H1 (cell line): ENCODE results near the gene CEP250. TPM values are rescaled to one million over a fixed set of nuclear protein-coding genes. Genes with fewer than 3 reads are reported as not detected.
A peak's percentile ranks its signal among the peaks of the same experiment; 100 is the strongest.

ENCODE experiments used
- CTCF ChIA-PET: fragments of 300-600 bp; sonication (Branson Sonifier 250); formaldehyde crosslinking; loops from one replicate; lab custom pipeline; 2021; ENCODE audit not compliant: partially characterized antibody; lab: Charles Lee
- POLR2A ChIA-PET: fragments of 300-600 bp; sonication (Branson Sonifier 250); formaldehyde crosslinking; loops from one replicate; lab custom pipeline; 2021; ENCODE audit warnings: inconsistent platforms; ENCODE audit not compliant: partially characterized antibody; lab: Charles Lee
- DNase-seq, 2 experiments: peaks; one replicate each; pipeline versions ENCODE4 v3.0.0 to v3.0.0-alpha.2; 2010 to 2022; ENCODE audit warnings: low spot score in 2 of 2, low read depth in 1 of 2, mixed read lengths in 1 of 2
- FAIRE-seq: peaks from 2 replicates; lab custom pipeline; 2011; peaks lifted over from hg19 to GRCh38; lab: Jason Lieb, UNC
- H2AFZ ChIP-seq: 2 replicates; pipeline ENCODE4 v1.8.1; 2012; ENCODE audit warnings: low read length, inconsistent platforms
- H2AK5ac ChIP-seq: 2 replicates; pipeline ENCODE4 v1.6.1; 2013; ENCODE audit warnings: low read depth, low read length
- H2BK120ac ChIP-seq: replicated peaks from 2 replicates; pipeline ENCODE3; 2013; ENCODE audit warnings: low read depth, low read length, inconsistent platforms
- H2BK12ac ChIP-seq: 2 replicates; pipeline ENCODE4 v1.6.1; 2013; ENCODE audit warnings: low read depth, low read length
- H2BK15ac ChIP-seq: 2 replicates; pipeline ENCODE4 v1.6.1; 2013; ENCODE audit warnings: low read length
- H2BK20ac ChIP-seq: 2 replicates; pipeline ENCODE4 v1.6.1; 2013; ENCODE audit warnings: low read length
- H2BK5ac ChIP-seq: 2 replicates; pipeline ENCODE4 v1.6.1; 2013; ENCODE audit warnings: low read depth, low read length
- H3K14ac ChIP-seq: 2 replicates; pipeline ENCODE4 v1.6.1; 2013; ENCODE audit warnings: inconsistent platforms; ENCODE audit not compliant: insufficient read length
- H3K18ac ChIP-seq: 2 replicates; pipeline ENCODE4 v1.6.1; 2013; ENCODE audit warnings: low read length; ENCODE audit errors: extremely low read depth
- H3K23ac ChIP-seq: 2 replicates; pipeline ENCODE4 v1.6.1; 2013; ENCODE audit warnings: inconsistent platforms; ENCODE audit not compliant: insufficient read length
- H3K23me2 ChIP-seq: 2 replicates; pipeline ENCODE4 v1.6.1; 2013; ENCODE audit warnings: low read depth, low read length
- H3K27ac ChIP-seq: 2 replicates; pipeline ENCODE4 v1.6.1; 2011; ENCODE audit warnings: low read depth, low read length, inconsistent platforms
- H3K27me3 ChIP-seq, 4 experiments: replicated peaks in 1 of 4; 1 replicate in 1 of 4; 2 replicates in 3 of 4; pipeline versions ENCODE4 v1.6.1 to v1.8.1; 2011 to 2013; ENCODE audit warnings: low read length in 3 of 4, mild to moderate bottlenecking in 3 of 4, inconsistent platforms in 2 of 4, mixed read lengths in 2 of 4, moderate library complexity in 1 of 4; ENCODE audit not compliant: control insufficient read depth in 3 of 4, insufficient read depth in 3 of 4; ENCODE audit errors: extremely low read depth in 1 of 4
- H3K36me3 ChIP-seq, 4 experiments: 2 replicates each; pipeline versions ENCODE4 v1.6.1 to v1.8.1; 2011 to 2013; ENCODE audit warnings: mild to moderate bottlenecking in 4 of 4, low read length in 3 of 4, moderate library complexity in 2 of 4, control low read depth in 1 of 4, inconsistent platforms in 1 of 4; ENCODE audit not compliant: insufficient read depth in 4 of 4, control insufficient read depth in 2 of 4
- H3K4ac ChIP-seq: replicated peaks from 2 replicates; pipeline ENCODE3; 2013; ENCODE audit warnings: low read length, low read depth, mixed read lengths, inconsistent platforms; ENCODE audit not compliant: insufficient read length
- H3K4me1 ChIP-seq, 4 experiments: replicated peaks in 1 of 4; 1 replicate in 1 of 4; 2 replicates in 3 of 4; pipeline versions ENCODE4 v1.6.1 to v1.8.1; 2011 to 2013; ENCODE audit warnings: low read length in 3 of 4, inconsistent platforms in 2 of 4, mixed read lengths in 1 of 4; ENCODE audit not compliant: insufficient read depth in 4 of 4, control insufficient read depth in 3 of 4
- H3K4me2 ChIP-seq, 2 experiments: 2 replicates each; pipeline versions ENCODE4 v1.6.1 to v1.8.1; 2011 to 2013; ENCODE audit warnings: low read depth in 2 of 2, low read length in 2 of 2, control low read depth in 1 of 2, inconsistent platforms in 1 of 2, mild to moderate bottlenecking in 1 of 2; ENCODE audit not compliant: insufficient read depth in 1 of 2
- H3K4me3 ChIP-seq, 4 experiments: fragments of 200-600, 300-600 bp in 1 of 4; sonication (generic), shearing (Covaris generic), sonication (Bioruptor Twin) in 1 of 4; 2 replicates each; pipeline versions ENCODE4 v1.5.1 to v1.8.1; 2011 to 2016; ENCODE audit warnings: low read length in 4 of 4, low read depth in 3 of 4, control low read depth in 2 of 4, inconsistent platforms in 2 of 4, mild to moderate bottlenecking in 2 of 4, mixed read lengths in 1 of 4, moderate library complexity in 1 of 4; ENCODE audit not compliant: insufficient read depth in 2 of 4; ENCODE audit errors: extremely low read depth in 1 of 4
- H3K56ac ChIP-seq: replicated peaks from 2 replicates; pipeline ENCODE3; 2013; ENCODE audit warnings: low read depth, mild to moderate bottlenecking, mixed read lengths, low read length, inconsistent platforms; ENCODE audit not compliant: insufficient read length
- H3K79me1 ChIP-seq: 2 replicates; pipeline ENCODE4 v1.6.1; 2013; ENCODE audit warnings: low read depth, low read length, control low read depth
- H3K79me2 ChIP-seq, 2 experiments: 2 replicates each; pipeline versions ENCODE4 v1.6.1 to v1.8.1; 2012 to 2013; ENCODE audit warnings: low read length in 2 of 2, mild to moderate bottlenecking in 2 of 2, inconsistent platforms in 1 of 2; ENCODE audit not compliant: insufficient read depth in 2 of 2, control insufficient read depth in 1 of 2
- H3K9ac ChIP-seq, 4 experiments: replicated peaks in 1 of 4; 1 replicate in 1 of 4; 2 replicates in 3 of 4; pipeline versions ENCODE4 v1.6.1 to v1.8.1; 2011 to 2013; ENCODE audit warnings: low read depth in 3 of 4, low read length in 3 of 4, control low read depth in 2 of 4, mild to moderate bottlenecking in 2 of 4, moderate library complexity in 2 of 4, inconsistent platforms in 1 of 4; ENCODE audit errors: extremely low read depth in 1 of 4
- H3K9me3 ChIP-seq, 2 experiments: 2 replicates each; pipeline versions ENCODE4 v1.6.1 to v1.8.1; 2012 to 2013; ENCODE audit warnings: mild to moderate bottlenecking in 2 of 2, moderate library complexity in 2 of 2, control low read depth in 1 of 2, inconsistent platforms in 1 of 2, low read depth in 1 of 2, low read length in 1 of 2, mixed read lengths in 1 of 2; ENCODE audit not compliant: insufficient read depth in 2 of 2
- H4K20me1 ChIP-seq, 2 experiments: replicated peaks in 1 of 2; 2 replicates each; pipeline versions ENCODE3 to v1.8.1; 2011 to 2013; ENCODE audit warnings: inconsistent platforms in 2 of 2, low read length in 2 of 2, mild to moderate bottlenecking in 1 of 2; ENCODE audit not compliant: insufficient read depth in 2 of 2, control insufficient read depth in 1 of 2
- H4K5ac ChIP-seq: 2 replicates; pipeline ENCODE4 v1.6.1; 2013; ENCODE audit warnings: low read length, low read depth, mixed read lengths, inconsistent platforms; ENCODE audit not compliant: insufficient read length
- H4K8ac ChIP-seq: 2 replicates; pipeline ENCODE4 v1.8.0; 2013; ENCODE audit warnings: mild to moderate bottlenecking, moderate library complexity, low read length, inconsistent platforms; ENCODE audit not compliant: insufficient read depth; ENCODE audit errors: extremely low read depth
- H4K91ac ChIP-seq: replicated peaks from 2 replicates; pipeline ENCODE3; 2013; ENCODE audit warnings: low read length, mixed read lengths, inconsistent platforms; ENCODE audit not compliant: insufficient read length
- FOSL1 ChIP-seq: IDR thresholded peaks from 2 replicates; pipeline ENCODE4 v1.6.1; 2011; ENCODE audit warnings: mild to moderate bottlenecking, low read depth, low read length, moderate library complexity; ENCODE audit not compliant: insufficient read depth
- WGBS, 2 experiments: shearing (Covaris generic) in 1 of 2; methylation state at CpG; one replicate each; pipeline versions ENCODE4 v1.1.6 to v1.1.7; 2013 to 2015; ENCODE audit warnings: low lambda C conversion rate in 2 of 2, mixed read lengths in 2 of 2, inconsistent platforms in 1 of 2, low coverage in 1 of 2, missing lambda C conversion rate in 1 of 2; ENCODE audit not compliant: insufficient replicate concordance in 2 of 2, insufficient coverage in 1 of 2, insufficient read length in 1 of 2; ENCODE audit errors: extremely low coverage in 1 of 2, missing lambda C conversion rate in 1 of 2; 5-methylcytosine and 5-hydroxymethylcytosine counted together
- polyA plus RNA-seq, 7 experiments: library from polyadenylated mRNA; depleted of rRNA in 3 of 7; stranded (reverse) in 5 of 7; unstranded in 2 of 7; fragments of >200 nt in 5 of 7; fragments of 200-250 nt in 2 of 7; gene quantifications; 1 replicate in 5 of 7; 2 replicates in 1 of 7; 4 replicates in 1 of 7; pipeline versions ENCODE4 v1.2.1 to v1.2.3, GENCODE V29; 2011 to 2013; ENCODE audit warnings: missing spikeins in 2 of 7, mixed read lengths in 2 of 7
- total RNA-seq: library from RNA; stranded (reverse); fragmentation: NEBNext Ultra II Directional; extraction: Animal tissue kit (Norgen Biotek cat#: 25700); gene quantifications from 2 replicates; pipeline ENCODE4 v1.2.1, GENCODE V29; 2021

CEP250 gene
- total and polyA plus RNA-seq, 2 of the 8 experiments (the other 6 are each of a cell fraction or from before 2014, with no cell fraction given), result 2.6 to 33.7 TPM

GRCh38 chr20:35453647-35454046 is 1.8 kb upstream of the CEP250 start:
- 94% methylated on average over 7 of the region's 7 CpGs; no CpG with 5 or more reads in 1 of the 2 experiments for WGBS, 2 experiments
- no peak for TF ChIP-seq FOSL1

More at GRCh38 chr20:35453647-35454046, 1.8 kb upstream of the CEP250 start:
- Histone ChIP-seq H4K8ac (no peak overlapping the region), H3K23me2 (peaks cover 4% of the 10 kb centered on the region; the same call in 1 of the 2 replicates), H3K36me3 (no peaks in the 10 kb centered on the region), H3K18ac (no peak overlapping the region), H2AK5ac (peak overlapping the region; percentile 77; the same call in 1 of the 2 replicates), H3K4me2 (peak overlapping the region; percentile 20 to 92; a peak in 3 of 4 replicates), H4K5ac (no peak overlapping the region), H3K79me1 (no peaks in the 10 kb centered on the region), H3K9ac (peak overlapping the region in 1 of 4 experiments; percentile 4; a peak in 3 of 7 replicates), H4K20me1 (no peaks in the 10 kb centered on the region), H2AFZ (no peak overlapping the region), H2BK15ac (0 out of 2 replicates have a peak overlapping the region, but pooled peaks have one; percentile 77), H3K4me1 (peaks cover 2 to 6% (median 5%) of the 10 kb centered on the region in 4 experiments; a peak in 2 of 7 replicates), H3K4me3 (peak overlapping the region in 2 of 4 experiments; percentile 91 to 98; a peak in 3 of 8 replicates), H3K79me2 (peaks cover 0 to 17% of the 10 kb centered on the region in 2 experiments; a peak in 2 of 4 replicates), H3K27me3 (no peaks in the 10 kb centered on the region), H3K23ac (no peak overlapping the region), H3K9me3 (no peaks in the 10 kb centered on the region), H3K27ac (no peak overlapping the region), H3K56ac (no peak overlapping the region), H2BK5ac (no peak overlapping the region), H4K91ac (no peak overlapping the region), H3K4ac (no peak overlapping the region), H2BK120ac (no peak overlapping the region), H2BK12ac (no peak overlapping the region; the same call in 1 of the 2 replicates), H3K14ac (no peak overlapping the region), H2BK20ac (no peak overlapping the region)
- FAIRE-seq, result no peak
- DNase-seq, result no peak
- ChIA-PET POLR2A (interaction anchor here (0.7 to 5.7 kb wide), 11 partner anchors 9 to 798 kb away, joined by 3 to 98 read pairs (median 4); partner anchors contain the start of gene GDF5), CTCF (interaction anchor here (1.0 to 2.1 kb wide), 4 partner anchors 9 to 18 kb away, joined by 3 to 11 read pairs (median 6); partner anchors contain the start of gene GDF5)
